BLaER1 treated with 17β-estradiol and CSF1 and Interleukin-3, amounts not matched to agents 10 nM and 100 nM (cell line): ENCODE data around the gene HSD17B13.
"Not testable (repeated sequence)": the region's sequence is repeated elsewhere in the genome, so short reads cannot be mapped to it uniquely, and the experiment has no call there.

Experiments
- H3K27ac ChIP-seq, 11 experiments: shearing (Covaris generic); formaldehyde crosslinking; 2 replicates each; pipeline ENCODE4 v1.8.1; 2022
- H3K27me3 ChIP-seq, 11 experiments: shearing (Covaris generic); formaldehyde crosslinking; 2 replicates each; pipeline ENCODE4 v1.8.1; 2022
- H3K36me3 ChIP-seq, 11 experiments: shearing (Covaris generic); formaldehyde crosslinking; 2 replicates each; pipeline ENCODE4 v1.8.1; 2022
- H3K4me1 ChIP-seq, 10 experiments: shearing (Covaris generic); formaldehyde crosslinking; 2 replicates each; pipeline ENCODE4 v1.8.1; 2022
- H3K4me2 ChIP-seq, 11 experiments: shearing (Covaris generic); formaldehyde crosslinking; 2 replicates each; pipeline ENCODE4 v1.8.1; 2022
- H3K4me3 ChIP-seq, 10 experiments: shearing (Covaris generic); formaldehyde crosslinking; 2 replicates each; pipeline ENCODE4 v1.8.1; 2022
- H3K9ac ChIP-seq, 11 experiments: shearing (Covaris generic); formaldehyde crosslinking; 2 replicates each; pipeline ENCODE4 v1.8.1; 2022
- H3K9me3 ChIP-seq, 11 experiments: shearing (Covaris generic); formaldehyde crosslinking; replicated peaks in 1 of 11; 2 replicates each; pipeline ENCODE4 v1.8.1; 2022
- H4K20me1 ChIP-seq, 11 experiments: shearing (Covaris generic); formaldehyde crosslinking; 2 replicates each; pipeline ENCODE4 v1.8.1; 2022
- Cebpa-rat ChIP-seq, 11 experiments: shearing (Covaris generic); IDR thresholded peaks; 2 replicates each; pipeline ENCODE4 v1.8.1; 2022

HSD17B13 gene

DNA sequence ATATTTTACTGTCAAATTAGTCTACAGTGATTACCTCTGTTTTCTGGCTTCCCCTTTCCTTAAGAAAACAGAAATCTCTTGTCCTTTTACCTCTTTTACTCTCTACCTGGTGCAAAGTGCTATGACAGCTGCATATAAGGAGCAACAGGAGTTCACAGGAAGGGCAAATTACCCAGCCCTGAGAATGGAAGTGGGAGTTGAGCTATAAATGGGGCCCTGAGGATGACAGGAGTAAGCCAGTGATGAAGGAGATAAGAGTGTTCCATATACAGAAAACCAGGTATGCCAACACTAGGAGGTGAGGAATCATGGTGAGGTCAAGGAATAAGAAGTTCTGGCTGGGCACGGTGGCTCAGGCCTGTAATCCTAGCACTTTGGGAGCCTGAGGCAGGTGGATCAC is 4.5 kb upstream of the HSD17B13 start:
- TF ChIP-seq Cebpa-rat (IDR thresholded peaks at IDR 0.05): no peak
- H3K4me3 ChIP-seq: no peak overlapping the region
- peaks cover 0 to 6% (median 0%) of the 10 kb centered on the region in 11 experiments; a peak in 3 of 22 replicates for H3K36me3 ChIP-seq
- no peaks in the 10 kb centered on the region for H3K27me3 ChIP-seq
- peaks cover 0 to 7% (median 0%) of the 10 kb centered on the region in 10 experiments; a peak in 1 of 20 replicates for H3K4me1 ChIP-seq
- no peak overlapping the region for H3K4me2 ChIP-seq
- no peak overlapping the region for H3K9ac ChIP-seq
- H3K27ac ChIP-seq: no peak overlapping the region
- H3K9me3 ChIP-seq: peaks cover 8 to 31% (median 16%) of the 10 kb centered on the region in 11 experiments; a peak in 20 of 22 replicates
- no peaks in the 10 kb centered on the region for H4K20me1 ChIP-seq

DNA sequence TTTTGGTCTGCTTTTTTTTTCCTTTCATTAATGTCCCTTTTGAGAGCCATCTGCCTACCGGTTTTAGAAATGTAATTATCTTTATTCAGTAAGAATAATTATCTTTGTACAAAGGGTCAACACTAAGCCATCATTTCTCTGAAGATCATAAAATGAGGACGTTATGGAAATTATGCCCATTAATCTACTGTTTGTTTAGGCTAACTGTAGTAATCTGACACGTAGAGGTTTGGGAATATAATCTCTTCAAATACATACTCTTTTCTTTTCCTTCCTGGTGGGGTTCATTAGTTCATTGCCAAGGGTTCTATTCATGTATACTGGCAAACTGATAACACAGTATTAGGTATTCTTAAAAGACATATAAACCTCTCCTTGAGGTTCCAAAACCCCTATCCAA is 3.8 kb upstream of the HSD17B13 start:
- no peak for TF ChIP-seq Cebpa-rat (IDR thresholded peaks at IDR 0.05)
- Histone ChIP-seq H3K27me3 (no peaks in the 10 kb centered on the region), H3K4me2 (no peak overlapping the region), H3K4me1 (peaks cover 0 to 7% (median 0%) of the 10 kb centered on the region in 10 experiments; a peak in 1 of 20 replicates), H3K4me3 (no peak overlapping the region), H3K9ac (no peak overlapping the region), H3K27ac (no peak overlapping the region), H4K20me1 (no peaks in the 10 kb centered on the region), H3K9me3 (peaks cover 1 to 24% (median 10%) of the 10 kb centered on the region in 11 experiments; a peak in 19 of 22 replicates), H3K36me3 (peaks cover 0 to 5% (median 0%) of the 10 kb centered on the region in 11 experiments; a peak in 1 of 22 replicates)

- Histone ChIP-seq H3K36me3 (no peaks in the 10 kb centered on the region; a peak in 1 of 22 replicates), H3K4me2 (no peak overlapping the region), H3K4me1 (peaks cover 0 to 7% (median 0%) of the 10 kb centered on the region in 10 experiments; a peak in 1 of 20 replicates), H3K9ac (no peak overlapping the region), H4K20me1 (no peaks in the 10 kb centered on the region), H3K27ac (no peak overlapping the region), H3K4me3 (no peak overlapping the region), H3K9me3 (no peaks in the 10 kb centered on the region), H3K27me3 (no peaks in the 10 kb centered on the region)
- no peak for TF ChIP-seq Cebpa-rat (IDR thresholded peaks at IDR 0.05)
Observed at GRCh38 chr4:87321888-87322287, 794 bp downstream of the HSD17B13 start.

GRCh38 chr4:87317527-87317926 is 5.2 kb downstream of the HSD17B13 start:
- H3K36me3 ChIP-seq: peaks cover 0 to 16% (median 0%) of the 10 kb centered on the region in 11 experiments; a peak in 1 of 22 replicates
- H3K9ac ChIP-seq: no peak overlapping the region
- H3K27me3 ChIP-seq: no peaks in the 10 kb centered on the region
- no peaks in the 10 kb centered on the region for H4K20me1 ChIP-seq
- no peak overlapping the region for H3K27ac ChIP-seq
- no peak overlapping the region for H3K4me3 ChIP-seq
- no peak for TF ChIP-seq Cebpa-rat (IDR thresholded peaks at IDR 0.05)
- H3K9me3 ChIP-seq: no peaks in the 10 kb centered on the region
- no peaks in the 10 kb centered on the region for H3K4me1 ChIP-seq
- no peak overlapping the region for H3K4me2 ChIP-seq

GRCh38 chr4:87316961-87317360 is 5.7 kb downstream of the HSD17B13 start:
- Histone ChIP-seq H3K9ac (no peak overlapping the region), H3K4me1 (no peaks in the 10 kb centered on the region), H3K4me2 (no peak overlapping the region), H4K20me1 (no peaks in the 10 kb centered on the region), H3K4me3 (no peak overlapping the region), H3K9me3 (no peaks in the 10 kb centered on the region), H3K27ac (no peak overlapping the region), H3K27me3 (no peaks in the 10 kb centered on the region), H3K36me3 (peaks cover 0 to 16% (median 0%) of the 10 kb centered on the region in 11 experiments; a peak in 1 of 22 replicates)
- TF ChIP-seq Cebpa-rat (IDR thresholded peaks at IDR 0.05): no peak

- H3K9me3 ChIP-seq, H3K9ac ChIP-seq, H3K27me3 ChIP-seq, H3K27ac ChIP-seq, H4K20me1 ChIP-seq, H3K4me3 ChIP-seq, H3K4me2 ChIP-seq, H3K4me1 ChIP-seq: not testable (repeated sequence)
- H3K36me3 ChIP-seq: peaks cover 0 to 16% (median 0%) of the 10 kb centered on the region in 11 experiments; a peak in 6 of 22 replicates
Observed at GRCh38 chr4:87315000-87315399, 7.7 kb downstream of the HSD17B13 start.

DNA sequence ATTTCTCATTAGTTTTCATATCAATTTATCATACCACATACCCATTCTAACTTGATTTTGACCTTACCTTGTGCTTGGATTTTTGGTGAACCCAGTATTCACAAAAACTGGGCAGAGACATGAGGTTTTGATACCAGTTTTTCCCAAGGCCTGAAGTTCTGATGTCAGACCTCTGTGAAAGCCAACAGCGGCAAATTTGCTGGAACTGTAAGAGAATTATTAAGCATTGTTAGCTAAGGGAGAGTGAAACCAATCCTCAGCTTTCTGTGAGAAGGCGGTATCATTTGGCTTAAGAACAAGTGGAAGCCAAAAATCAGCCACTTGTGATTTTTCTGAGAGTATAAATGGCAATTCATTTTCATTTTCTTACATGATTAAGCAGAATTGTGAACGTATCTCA is 8.9 kb downstream of the HSD17B13 start:
- H3K27me3 ChIP-seq: no peaks in the 10 kb centered on the region
- H3K9ac ChIP-seq: no peak overlapping the region
- H3K27ac ChIP-seq: no peak overlapping the region
- peaks cover 0 to 23% (median 0%) of the 10 kb centered on the region in 11 experiments; a peak in 7 of 22 replicates for H3K36me3 ChIP-seq
- H4K20me1 ChIP-seq: no peaks in the 10 kb centered on the region
- H3K4me1 ChIP-seq: peaks cover 0 to 6% (median 5%) of the 10 kb centered on the region in 10 experiments; a peak in 8 of 20 replicates
- H3K9me3 ChIP-seq: no peaks in the 10 kb centered on the region; a peak in 1 of 22 replicates
- no peak overlapping the region for H3K4me2 ChIP-seq
- TF ChIP-seq Cebpa-rat (IDR thresholded peaks at IDR 0.05): no peak
- no peak overlapping the region for H3K4me3 ChIP-seq

GRCh38 chr4:87311684-87312083 is 11.0 kb downstream of the HSD17B13 start:
- Histone ChIP-seq H3K27ac (no peak overlapping the region), H3K36me3 (peaks cover 0 to 23% (median 0%) of the 10 kb centered on the region in 11 experiments; a peak in 7 of 22 replicates), H3K9me3 (no peaks in the 10 kb centered on the region; a peak in 1 of 22 replicates), H3K4me3 (no peak overlapping the region), H3K9ac (no peak overlapping the region), H3K27me3 (no peaks in the 10 kb centered on the region), H3K4me2 (no peak overlapping the region), H4K20me1 (no peaks in the 10 kb centered on the region), H3K4me1 (peaks cover 0 to 6% (median 5%) of the 10 kb centered on the region in 10 experiments; a peak in 8 of 20 replicates)
- TF ChIP-seq Cebpa-rat (IDR thresholded peaks at IDR 0.05): no peak

- no peak for TF ChIP-seq Cebpa-rat (IDR thresholded peaks at IDR 0.05)
- H3K9me3 ChIP-seq: no peaks in the 10 kb centered on the region; a peak in 1 of 22 replicates
- H3K27me3 ChIP-seq: no peaks in the 10 kb centered on the region
- H3K4me3 ChIP-seq: no peak overlapping the region
- no peak overlapping the region for H3K9ac ChIP-seq
- H3K4me2 ChIP-seq: no peak overlapping the region
- H3K4me1 ChIP-seq: peaks cover 0 to 6% (median 5%) of the 10 kb centered on the region in 10 experiments; a peak in 8 of 20 replicates
- no peak overlapping the region for H3K27ac ChIP-seq
- H4K20me1 ChIP-seq: no peaks in the 10 kb centered on the region
- H3K36me3 ChIP-seq: peaks cover 0 to 23% (median 0%) of the 10 kb centered on the region in 11 experiments; a peak in 7 of 22 replicates
Observed at GRCh38 chr4:87310691-87311335, 11.9 kb downstream of the HSD17B13 start.
